GM18526 (cell line): ENCODE results near the gene NLK.

Experiments used
- POLR2A ChIP-seq: IDR thresholded peaks from 3 replicates; pipeline ENCODE4 v1.6.1; 2011; ENCODE audit not compliant: insufficient read length; ENCODE audit errors: extremely low read depth

Gene NLK

GRCh38 chr17:28119560-28119959, 77.1 kb downstream of the NLK start:
- TF ChIP-seq POLR2A: no peak

- TF ChIP-seq POLR2A: no peak
These were observed 78.3 kb downstream of the NLK start for GRCh38 chr17:28120766-28121165.

GRCh38 chr17:28124962-28125361, 82.5 kb downstream of the NLK start:
- no peak for TF ChIP-seq POLR2A

DNA sequence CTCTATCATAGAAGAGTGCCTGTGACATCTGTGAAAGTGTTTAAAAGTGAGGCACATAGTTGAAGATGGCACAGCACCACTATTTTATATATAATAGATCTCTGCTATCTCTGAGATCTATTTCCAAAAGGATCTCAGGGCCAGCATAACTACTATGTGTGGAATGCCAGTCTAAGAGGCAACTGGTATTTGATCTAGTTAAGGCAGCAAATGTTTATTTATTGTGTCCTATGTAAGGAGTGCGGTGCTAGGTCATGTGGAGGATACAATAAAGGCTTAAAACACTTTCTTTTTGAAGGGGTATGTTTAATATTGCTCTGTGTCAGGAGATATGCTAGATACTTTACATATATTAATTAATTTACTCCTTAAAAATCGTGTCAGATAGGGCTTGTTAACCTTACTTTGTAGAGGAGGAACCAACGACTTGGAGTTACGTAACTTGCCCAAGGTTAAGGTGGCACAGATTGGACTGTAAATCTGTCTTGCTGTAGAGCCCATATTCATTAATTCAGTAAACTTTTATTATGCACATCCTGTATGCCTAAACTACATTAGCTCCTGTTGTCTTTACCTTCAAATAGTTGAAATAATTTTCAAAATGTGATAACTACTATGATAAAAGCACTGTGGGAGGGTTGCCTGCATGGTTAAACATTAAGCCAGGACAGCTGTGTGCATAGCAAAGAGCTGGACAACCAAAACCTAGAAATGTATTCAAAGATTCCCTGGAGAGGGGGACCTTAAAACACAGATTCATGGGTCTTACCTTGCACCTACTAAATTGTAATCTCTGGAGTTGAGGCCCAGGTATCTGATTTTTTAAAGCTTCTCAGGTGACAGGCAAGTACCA, 83.3 kb downstream of the NLK start:
- no peak for TF ChIP-seq POLR2A

DNA sequence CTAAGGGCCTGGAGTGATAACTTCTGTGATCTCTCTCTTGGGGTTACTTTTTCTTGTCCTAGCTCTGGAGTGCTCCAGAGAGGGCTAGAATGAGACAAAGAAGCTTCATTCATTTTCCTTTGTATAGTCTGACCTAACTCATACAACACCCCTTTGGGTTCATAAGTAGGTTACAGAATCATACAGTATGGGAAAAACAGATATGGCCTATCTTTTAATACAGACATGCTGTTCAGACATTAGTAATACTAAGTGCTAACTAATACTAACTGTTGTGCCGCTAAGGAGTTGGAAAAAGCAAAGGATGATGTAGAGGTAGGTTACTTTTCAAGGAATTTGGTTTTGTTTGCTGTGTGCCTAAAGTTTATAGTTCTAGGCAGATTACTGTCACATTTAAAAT, 84.7 kb downstream of the NLK start:
- TF ChIP-seq POLR2A: no peak

DNA sequence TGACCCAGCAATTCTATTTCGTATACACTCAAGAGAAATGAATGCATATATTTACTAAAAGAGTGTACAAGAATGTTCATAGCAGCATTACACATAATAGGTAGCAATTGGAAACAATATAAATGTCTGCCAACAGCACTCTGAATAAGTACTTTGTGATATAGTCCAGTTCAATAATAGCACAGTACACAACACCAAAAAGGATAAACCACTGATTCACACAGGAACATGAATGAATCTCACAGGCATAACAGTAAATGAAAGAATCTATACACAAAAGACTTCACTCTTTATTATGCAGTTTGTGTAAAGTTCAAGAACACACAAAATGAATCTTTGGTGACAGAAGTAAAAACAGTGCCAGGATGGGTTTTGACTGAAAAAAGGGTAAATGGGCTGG, 86.3 kb downstream of the NLK start:
- TF ChIP-seq POLR2A: no peak

DNA sequence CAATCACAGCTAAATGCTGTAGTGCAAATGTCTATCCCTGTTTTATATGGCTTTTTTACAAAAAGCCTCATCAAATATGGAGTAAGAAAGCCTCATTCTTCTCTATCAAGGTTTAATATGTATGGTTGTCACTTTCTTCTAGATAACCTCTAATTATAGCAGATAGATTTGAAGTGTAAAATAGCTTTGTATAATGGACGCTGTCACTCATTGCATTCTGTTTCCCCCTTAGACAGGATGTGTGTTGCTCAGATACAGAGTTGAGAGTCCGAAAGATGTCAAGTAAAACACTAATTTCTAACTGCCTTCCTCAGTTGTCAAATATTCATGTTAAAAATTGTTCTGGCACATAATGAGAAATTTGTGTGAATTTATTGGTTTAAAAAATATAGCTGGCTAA, 88.0 kb downstream of the NLK start:
- TF ChIP-seq POLR2A: no peak

- no peak for TF ChIP-seq POLR2A
These were observed 89.1 kb downstream of the NLK start for GRCh38 chr17:28131599-28131998.

DNA sequence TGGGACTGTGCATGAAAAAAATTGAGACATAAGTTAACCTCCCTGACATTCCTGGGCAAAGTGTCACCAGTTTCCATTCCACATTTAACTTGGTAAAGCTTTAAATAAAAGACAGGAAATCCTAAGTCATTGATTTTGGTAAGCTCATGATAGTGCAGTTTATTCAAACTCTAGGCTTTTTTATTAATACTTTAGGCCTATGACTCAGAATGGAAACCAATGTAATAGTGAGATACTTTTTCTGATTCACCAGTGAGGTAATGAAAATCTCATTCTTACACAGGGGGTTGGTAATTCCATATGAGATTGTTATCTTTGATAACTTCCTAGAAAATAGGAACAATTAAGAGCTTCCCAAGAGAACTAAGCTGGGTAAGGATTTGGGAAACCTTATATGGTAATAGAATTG, 91.1 kb downstream of the NLK start:
- TF ChIP-seq POLR2A: no peak

GRCh38 chr17:28136923-28137322, 94.4 kb downstream of the NLK start:
- no peak for TF ChIP-seq POLR2A

GRCh38 chr17:28139822-28140221, 97.3 kb downstream of the NLK start:
- TF ChIP-seq POLR2A: no peak

GRCh38 chr17:28141313-28141712, 98.8 kb downstream of the NLK start:
- no peak for TF ChIP-seq POLR2A

DNA sequence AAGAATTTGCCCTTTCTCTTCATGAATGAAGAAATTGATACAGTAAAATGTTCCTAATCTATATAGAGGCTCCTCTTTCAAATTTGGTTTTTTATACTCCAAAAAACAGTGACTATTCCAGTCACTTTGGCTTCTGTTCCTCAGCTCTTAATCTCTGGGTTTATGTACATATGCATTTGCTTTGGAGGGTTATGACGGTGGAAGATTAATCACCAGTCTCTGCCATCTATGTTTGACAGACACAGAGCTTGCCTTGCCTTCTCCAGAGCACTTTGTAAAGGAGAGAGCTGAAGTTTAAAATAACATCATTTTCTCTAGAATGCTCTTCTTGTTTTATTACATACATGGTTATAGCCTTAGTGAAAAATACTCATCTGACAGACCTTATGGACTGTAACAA, 99.3 kb downstream of the NLK start:
- no peak for TF ChIP-seq POLR2A

DNA sequence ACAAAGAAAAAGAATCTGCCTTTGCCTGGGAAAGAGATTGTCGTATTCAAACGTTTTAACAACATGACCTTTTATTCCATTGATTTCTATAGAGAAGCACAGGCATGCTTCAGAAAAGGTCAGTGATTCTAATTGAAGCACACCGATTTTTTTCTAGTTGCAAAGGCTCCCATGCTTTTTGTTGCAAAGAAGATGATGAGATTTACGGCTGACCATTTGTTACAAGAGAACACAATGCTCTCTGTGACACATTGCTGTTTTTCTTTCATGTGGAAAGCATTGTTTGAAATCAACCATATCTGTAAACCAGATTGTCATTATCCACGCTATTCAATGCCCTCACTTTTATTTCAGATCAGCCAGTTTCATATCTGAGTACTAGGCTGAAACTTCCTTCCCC, 99.8 kb downstream of the NLK start:
- TF ChIP-seq POLR2A: no peak

GRCh38 chr17:28144019-28144418, 101.5 kb downstream of the NLK start:
- no peak for TF ChIP-seq POLR2A

DNA sequence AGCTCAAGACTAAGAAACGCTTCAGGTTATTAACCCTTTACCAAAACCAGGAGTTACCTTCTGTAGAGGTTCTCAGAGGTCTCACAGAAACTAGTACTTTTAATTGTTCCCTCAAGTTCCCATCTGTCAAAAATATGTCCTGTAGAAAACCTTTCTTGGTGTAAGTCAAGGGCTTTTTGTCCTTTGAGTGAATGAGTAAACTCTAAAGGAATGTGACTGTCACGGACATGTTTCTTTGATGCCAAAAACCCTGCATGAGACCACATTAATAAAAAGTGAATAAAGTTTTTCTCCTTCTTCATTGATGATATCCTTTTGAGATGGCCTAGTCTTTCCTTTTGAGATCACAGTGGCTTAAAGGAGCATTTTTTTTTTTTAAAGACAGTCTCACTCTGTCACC, 102.9 kb downstream of the NLK start:
- no peak for TF ChIP-seq POLR2A

GRCh38 chr17:28147017-28147416, 104.5 kb downstream of the NLK start:
- no peak for TF ChIP-seq POLR2A
